Activated T-helper 1 cell treated with Interleukin-2 at 50 U/mL for 16 hours (primary cell): Measurements from ENCODE around the gene RAPGEF1.

Experiments
- DNase-seq: peaks from one replicate; pipeline ENCODE4 v3.0.0-alpha.2; 2020; ENCODE audit warnings: low read depth

The RAPGEF1 gene

GRCh38 chr9:131529597-131530545, 210.0 kb downstream of the RAPGEF1 start:
- DNase-seq = no peak

GRCh38 chr9:131528886-131529505, 210.9 kb downstream of the RAPGEF1 start:
- DNase-seq = no peak

- DNase-seq = no peak
Measured at GRCh38 chr9:131528186-131528585, 211.7 kb downstream of the RAPGEF1 start.
